Measurements from ENCODE around the gene STARD4.

Gene STARD4

GRCh38 chr5:111469903-111470302 lies 42.4 kb downstream of the STARD4 start:
- no peaks in the 10 kb centered on the region for H3K9me3 ChIP-seq (ENCODE audit: control insufficient read depth, insufficient read depth, low read length)
- no peak overlapping the region for H3K9ac ChIP-seq (ENCODE audit: low read depth, low read length)
- no peaks in the 10 kb centered on the region for H3K4me1 ChIP-seq (ENCODE audit: control insufficient read depth, insufficient read depth, low read length)
- no peaks in the 10 kb centered on the region for H3K36me3 ChIP-seq (ENCODE audit: control insufficient read depth, insufficient read depth, low read length)
- H3K27me3 ChIP-seq (ENCODE audit: control insufficient read depth, insufficient read depth, low read length): no peaks in the 10 kb centered on the region
- no peak overlapping the region for H3K4me3 ChIP-seq (ENCODE audit: low read depth, low read length)
- H3K27ac ChIP-seq (ENCODE audit: low read depth, low read length): no peak overlapping the region

- Histone ChIP-seq H3K27me3 (ENCODE audit: control insufficient read depth, insufficient read depth, low read length) (no peaks in the 10 kb centered on the region), H3K4me1 (ENCODE audit: control insufficient read depth, insufficient read depth, low read length) (no peaks in the 10 kb centered on the region), H3K9ac (ENCODE audit: low read depth, low read length) (no peak overlapping the region), H3K9me3 (ENCODE audit: control insufficient read depth, insufficient read depth, low read length) (no peaks in the 10 kb centered on the region), H3K27ac (ENCODE audit: low read depth, low read length) (no peak overlapping the region), H3K36me3 (ENCODE audit: control insufficient read depth, insufficient read depth, low read length) (no peaks in the 10 kb centered on the region), H3K4me3 (ENCODE audit: low read depth, low read length) (no peak overlapping the region)
Observed at GRCh38 chr5:111469293-111469896, 42.9 kb downstream of the STARD4 start.

- Histone ChIP-seq H3K9ac (ENCODE audit: low read depth, low read length) (no peak overlapping the region), H3K9me3 (ENCODE audit: control insufficient read depth, insufficient read depth, low read length) (no peaks in the 10 kb centered on the region), H3K36me3 (ENCODE audit: control insufficient read depth, insufficient read depth, low read length) (no peaks in the 10 kb centered on the region), H3K27me3 (ENCODE audit: control insufficient read depth, insufficient read depth, low read length) (no peaks in the 10 kb centered on the region), H3K27ac (ENCODE audit: low read depth, low read length) (no peak overlapping the region), H3K4me1 (ENCODE audit: control insufficient read depth, insufficient read depth, low read length) (peaks cover 12% of the 10 kb centered on the region), H3K4me3 (ENCODE audit: low read depth, low read length) (no peak overlapping the region)
Observed at GRCh38 chr5:111463311-111463710, 49.0 kb downstream of the STARD4 start.

DNA sequence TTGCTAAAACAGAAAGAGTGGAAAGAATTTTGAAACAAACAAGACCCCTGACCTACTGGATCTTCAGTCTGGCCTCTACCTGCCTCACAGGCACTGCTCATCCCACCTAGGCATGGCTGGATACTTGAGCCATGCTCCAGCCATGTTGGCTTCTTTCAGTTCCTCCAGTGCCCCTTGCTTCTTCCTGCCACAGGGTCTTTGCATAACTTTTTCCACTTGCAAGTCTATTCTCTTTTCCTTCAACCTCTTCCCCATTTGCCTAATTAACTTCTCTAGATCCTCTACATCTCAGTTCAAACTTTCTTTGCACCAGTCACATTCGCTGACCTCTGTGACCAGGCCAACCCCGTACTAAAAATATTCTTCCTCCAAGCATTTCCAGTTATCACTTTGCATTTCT lies 50.4 kb downstream of the STARD4 start:
- H3K36me3 ChIP-seq (ENCODE audit: control insufficient read depth, insufficient read depth, low read length): no peaks in the 10 kb centered on the region
- H3K4me1 ChIP-seq (ENCODE audit: control insufficient read depth, insufficient read depth, low read length): peaks cover 12% of the 10 kb centered on the region
- no peak overlapping the region for H3K4me3 ChIP-seq (ENCODE audit: low read depth, low read length)
- no peaks in the 10 kb centered on the region for H3K27me3 ChIP-seq (ENCODE audit: control insufficient read depth, insufficient read depth, low read length)
- H3K9me3 ChIP-seq (ENCODE audit: control insufficient read depth, insufficient read depth, low read length): no peaks in the 10 kb centered on the region
- no peak overlapping the region for H3K9ac ChIP-seq (ENCODE audit: low read depth, low read length)
- H3K27ac ChIP-seq (ENCODE audit: low read depth, low read length): no peak overlapping the region

DNA sequence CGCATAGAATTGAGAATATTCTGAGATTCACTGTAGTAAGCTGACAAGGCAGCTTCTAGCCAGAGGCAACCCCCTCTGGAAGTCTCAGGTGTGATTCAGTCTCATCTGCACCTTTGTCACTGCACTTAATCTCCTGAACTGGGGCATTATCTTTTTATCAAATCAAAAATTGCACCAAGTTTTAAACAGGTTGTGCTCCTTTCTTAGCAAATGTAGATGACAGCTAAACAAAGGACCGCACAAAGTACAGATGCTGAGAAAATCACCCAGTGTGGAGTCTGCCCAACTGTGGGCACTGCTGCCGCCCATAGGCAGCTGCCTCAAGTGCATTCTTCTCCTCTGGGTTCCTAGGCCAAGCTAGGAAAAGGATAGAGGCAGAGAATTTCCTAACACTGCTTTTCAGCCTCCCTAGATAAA lies 51.1 kb downstream of the STARD4 start:
- H3K4me3 ChIP-seq (ENCODE audit: low read depth, low read length): no peak overlapping the region
- no peaks in the 10 kb centered on the region for H3K9me3 ChIP-seq (ENCODE audit: control insufficient read depth, insufficient read depth, low read length)
- peak overlapping the region; percentile 11 for H3K27ac ChIP-seq (ENCODE audit: low read depth, low read length)
- H3K9ac ChIP-seq (ENCODE audit: low read depth, low read length): no peak overlapping the region
- no peaks in the 10 kb centered on the region for H3K36me3 ChIP-seq (ENCODE audit: control insufficient read depth, insufficient read depth, low read length)
- H3K4me1 ChIP-seq (ENCODE audit: control insufficient read depth, insufficient read depth, low read length): peaks cover 12% of the 10 kb centered on the region
- no peaks in the 10 kb centered on the region for H3K27me3 ChIP-seq (ENCODE audit: control insufficient read depth, insufficient read depth, low read length)

DNA sequence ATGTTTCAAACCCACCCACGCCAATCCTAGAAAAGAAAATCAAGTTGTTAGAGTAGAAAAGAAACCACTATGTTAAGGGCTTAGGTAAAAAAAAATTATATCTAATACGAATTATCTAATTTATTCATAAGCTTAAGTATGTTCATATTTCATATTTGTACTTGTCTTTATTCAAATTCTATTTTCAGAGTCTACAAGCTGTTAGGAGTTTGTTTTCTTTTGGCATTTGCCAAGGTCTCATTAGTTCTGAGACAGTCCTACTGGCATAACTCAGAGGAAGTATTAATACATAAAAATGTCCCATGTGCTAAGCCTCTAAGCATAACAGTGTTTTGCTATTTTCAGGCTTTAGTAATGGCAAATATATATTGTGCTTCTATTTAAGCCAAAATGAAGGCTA lies 57.6 kb downstream of the STARD4 start:
- H3K36me3 ChIP-seq (ENCODE audit: control insufficient read depth, insufficient read depth, low read length): no peaks in the 10 kb centered on the region
- no peaks in the 10 kb centered on the region for H3K27me3 ChIP-seq (ENCODE audit: control insufficient read depth, insufficient read depth, low read length)
- no peaks in the 10 kb centered on the region for H3K9me3 ChIP-seq (ENCODE audit: control insufficient read depth, insufficient read depth, low read length)
- no peak overlapping the region for H3K9ac ChIP-seq (ENCODE audit: low read depth, low read length)
- H3K27ac ChIP-seq (ENCODE audit: low read depth, low read length): no peak overlapping the region
- H3K4me3 ChIP-seq (ENCODE audit: low read depth, low read length): no peak overlapping the region
- H3K4me1 ChIP-seq (ENCODE audit: control insufficient read depth, insufficient read depth, low read length): no peaks in the 10 kb centered on the region

DNA sequence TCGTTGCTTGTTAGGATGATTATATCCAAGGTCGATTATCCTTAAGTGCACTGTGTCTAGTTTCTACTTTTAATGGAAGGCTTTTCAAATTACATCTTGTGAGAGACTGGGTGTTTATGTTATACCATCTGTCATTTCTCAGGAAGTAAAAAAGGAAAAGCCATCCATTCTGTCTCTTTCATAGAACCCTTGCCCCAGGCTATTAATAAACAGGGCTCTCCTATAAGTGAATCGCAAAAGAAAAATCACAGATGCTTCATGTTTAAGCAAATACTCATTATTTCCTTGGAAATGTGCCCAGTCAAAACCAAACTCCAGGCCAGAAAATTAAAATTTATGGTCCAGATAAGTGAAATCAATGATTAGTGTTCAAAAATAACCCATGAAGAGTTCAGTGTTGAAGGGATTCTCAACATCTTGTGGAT lies 58.1 kb downstream of the STARD4 start:
- Histone ChIP-seq H3K27ac (ENCODE audit: low read depth, low read length) (no peak overlapping the region), H3K9me3 (ENCODE audit: control insufficient read depth, insufficient read depth, low read length) (no peaks in the 10 kb centered on the region)

GRCh38 chr5:111453747-111454146 lies 58.6 kb downstream of the STARD4 start:
- no peaks in the 10 kb centered on the region for H3K9me3 ChIP-seq (ENCODE audit: control insufficient read depth, insufficient read depth, low read length)
- no peak overlapping the region for H3K27ac ChIP-seq (ENCODE audit: low read depth, low read length)
- no peak overlapping the region for H3K4me3 ChIP-seq (ENCODE audit: low read depth, low read length)
- no peaks in the 10 kb centered on the region for H3K36me3 ChIP-seq (ENCODE audit: control insufficient read depth, insufficient read depth, low read length)
- H3K9ac ChIP-seq (ENCODE audit: low read depth, low read length): no peak overlapping the region
- H3K4me1 ChIP-seq (ENCODE audit: control insufficient read depth, insufficient read depth, low read length): no peaks in the 10 kb centered on the region
- H3K27me3 ChIP-seq (ENCODE audit: control insufficient read depth, insufficient read depth, low read length): no peaks in the 10 kb centered on the region

More for the DNA sequence above, 58.1 kb downstream of the STARD4 start:
- Histone ChIP-seq H3K4me1 (ENCODE audit: control insufficient read depth, insufficient read depth, low read length) (no peaks in the 10 kb centered on the region), H3K9ac (ENCODE audit: low read depth, low read length) (no peak overlapping the region), H3K36me3 (ENCODE audit: control insufficient read depth, insufficient read depth, low read length) (no peaks in the 10 kb centered on the region), H3K4me3 (ENCODE audit: low read depth, low read length) (no peak overlapping the region), H3K27me3 (ENCODE audit: control insufficient read depth, insufficient read depth, low read length) (no peaks in the 10 kb centered on the region)

DNA sequence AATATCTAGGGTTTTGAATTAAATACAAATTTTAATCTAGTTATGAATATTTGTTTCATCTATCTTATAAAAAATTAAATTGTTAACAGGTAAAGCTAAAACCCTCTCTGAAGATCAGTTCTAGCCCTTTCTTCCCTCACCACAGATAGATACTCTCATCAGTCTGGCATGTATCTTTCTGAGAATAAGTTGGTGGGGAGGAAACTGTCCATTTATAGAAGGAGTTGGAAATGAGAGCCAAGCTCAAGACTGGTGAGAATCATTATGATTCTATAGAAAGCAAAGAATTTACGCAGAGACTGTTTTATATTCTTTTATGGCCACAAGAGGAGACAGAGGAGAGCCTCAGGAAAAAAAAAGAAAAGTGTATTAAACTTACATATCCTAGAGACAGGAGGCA lies 59.0 kb downstream of the STARD4 start:
- Histone ChIP-seq H3K36me3 (ENCODE audit: control insufficient read depth, insufficient read depth, low read length) (no peaks in the 10 kb centered on the region), H3K4me3 (ENCODE audit: low read depth, low read length) (no peak overlapping the region), H3K9ac (ENCODE audit: low read depth, low read length) (no peak overlapping the region), H3K27ac (ENCODE audit: low read depth, low read length) (no peak overlapping the region), H3K27me3 (ENCODE audit: control insufficient read depth, insufficient read depth, low read length) (no peaks in the 10 kb centered on the region), H3K4me1 (ENCODE audit: control insufficient read depth, insufficient read depth, low read length) (no peaks in the 10 kb centered on the region), H3K9me3 (ENCODE audit: control insufficient read depth, insufficient read depth, low read length) (no peaks in the 10 kb centered on the region)

DNA sequence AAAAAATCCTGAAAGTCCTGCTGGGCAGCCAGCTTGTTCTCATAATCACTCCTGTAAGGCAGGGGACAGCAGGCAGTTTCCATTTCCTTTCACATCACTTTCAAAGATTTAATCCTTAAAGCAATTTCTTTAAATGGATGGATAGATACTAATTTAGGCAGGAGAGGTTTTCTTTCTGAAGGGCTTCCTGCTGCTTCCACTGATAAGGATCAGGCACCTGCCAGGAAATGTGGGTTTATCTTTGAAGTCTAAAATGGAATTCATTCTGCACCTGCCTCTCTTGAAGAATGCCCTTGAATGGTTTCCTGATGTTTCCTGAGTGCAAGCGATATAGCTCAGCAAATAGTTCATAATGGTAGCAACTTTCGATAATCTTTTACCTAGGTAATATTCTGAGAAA lies 64.5 kb downstream of the STARD4 start:
- Histone ChIP-seq H3K9ac (ENCODE audit: low read depth, low read length) (no peak overlapping the region), H3K9me3 (ENCODE audit: control insufficient read depth, insufficient read depth, low read length) (no peaks in the 10 kb centered on the region), H3K4me1 (ENCODE audit: control insufficient read depth, insufficient read depth, low read length) (peaks cover 7% of the 10 kb centered on the region; the same call in 1 of the 2 replicates), H3K27ac (ENCODE audit: low read depth, low read length) (peak overlapping the region; percentile 56), H3K4me3 (ENCODE audit: low read depth, low read length) (no peak overlapping the region), H3K36me3 (ENCODE audit: control insufficient read depth, insufficient read depth, low read length) (no peaks in the 10 kb centered on the region), H3K27me3 (ENCODE audit: control insufficient read depth, insufficient read depth, low read length) (no peaks in the 10 kb centered on the region)

- H3K9me3 ChIP-seq (ENCODE audit: control insufficient read depth, insufficient read depth, low read length): no peaks in the 10 kb centered on the region
- peak overlapping the region; percentile 56 for H3K27ac ChIP-seq (ENCODE audit: low read depth, low read length)
- no peak overlapping the region for H3K4me3 ChIP-seq (ENCODE audit: low read depth, low read length)
- no peak overlapping the region for H3K9ac ChIP-seq (ENCODE audit: low read depth, low read length)
- H3K27me3 ChIP-seq (ENCODE audit: control insufficient read depth, insufficient read depth, low read length): no peaks in the 10 kb centered on the region
- H3K36me3 ChIP-seq (ENCODE audit: control insufficient read depth, insufficient read depth, low read length): no peaks in the 10 kb centered on the region
- peaks cover 7% of the 10 kb centered on the region; the same call in 1 of the 2 replicates for H3K4me1 ChIP-seq (ENCODE audit: control insufficient read depth, insufficient read depth, low read length)
Observed at GRCh38 chr5:111447099-111447498, 65.2 kb downstream of the STARD4 start.
